ENCODE measurements around the gene RCBTB1.

Gene RCBTB1

GRCh38 chr13:49559006-49559405, 26.4 kb downstream of the RCBTB1 start:
- no peak for DNase-seq (ENCODE audit: low read depth in 2 of 2)

GRCh38 chr13:49554387-49554786, 31.0 kb downstream of the RCBTB1 start:
- DNase-seq (ENCODE audit: low read depth in 2 of 2) = no peak

GRCh38 chr13:49553888-49554287, 31.5 kb downstream of the RCBTB1 start:
- DNase-seq (ENCODE audit: low read depth in 2 of 2) = no peak

- no peak for DNase-seq (ENCODE audit: low read depth in 2 of 2)
These were observed 34.3 kb downstream of the RCBTB1 start for GRCh38 chr13:49550942-49551644.

GRCh38 chr13:49549289-49549688, 36.1 kb downstream of the RCBTB1 start:
- DNase-seq (ENCODE audit: low read depth in 2 of 2) = no peak

- DNase-seq (ENCODE audit: low read depth in 2 of 2) = no peak
These were observed 38.8 kb downstream of the RCBTB1 start for GRCh38 chr13:49546561-49546960.

GRCh38 chr13:49545661-49546060, 39.7 kb downstream of the RCBTB1 start:
- DNase-seq (ENCODE audit: low read depth in 2 of 2) = no peak

- DNase-seq (ENCODE audit: low read depth in 2 of 2) = no peak
These were observed 41.7 kb downstream of the RCBTB1 start for GRCh38 chr13:49543656-49544055.

GRCh38 chr13:49540552-49540951, 44.8 kb downstream of the RCBTB1 start:
- no peak for DNase-seq (ENCODE audit: low read depth in 2 of 2)

GRCh38 chr13:49539746-49540145, 45.6 kb downstream of the RCBTB1 start:
- DNase-seq (ENCODE audit: low read depth in 2 of 2) = no peak

GRCh38 chr13:49539313-49539712, 46.0 kb downstream of the RCBTB1 start:
- DNase-seq (ENCODE audit: low read depth in 2 of 2) = no peak

- DNase-seq (ENCODE audit: low read depth in 2 of 2) = no peak
These were observed 47.0 kb downstream of the RCBTB1 start for GRCh38 chr13:49538404-49538803.

GRCh38 chr13:49536144-49536873, 49.0 kb downstream of the RCBTB1 start:
- no peak for DNase-seq (ENCODE audit: low read depth in 2 of 2)

- no peak for DNase-seq (ENCODE audit: low read depth in 2 of 2)
These were observed 51.6 kb downstream of the RCBTB1 start for GRCh38 chr13:49533591-49534269.

- DNase-seq (ENCODE audit: low read depth in 2 of 2) = no peak
These were observed 52.3 kb downstream of the RCBTB1 start for GRCh38 chr13:49533011-49533410.

- DNase-seq (ENCODE audit: low read depth in 2 of 2) = no peak
These were observed 52.8 kb downstream of the RCBTB1 start for GRCh38 chr13:49532593-49532992.

GRCh38 chr13:49530457-49530856, 54.9 kb downstream of the RCBTB1 start:
- DNase-seq (ENCODE audit: low read depth in 2 of 2) = no peak

- DNase-seq (ENCODE audit: low read depth in 2 of 2) = no peak
These were observed 57.2 kb downstream of the RCBTB1 start for GRCh38 chr13:49528161-49528560.

GRCh38 chr13:49527123-49527522, 58.2 kb downstream of the RCBTB1 start:
- no peak for DNase-seq (ENCODE audit: low read depth in 2 of 2)

- no peak for DNase-seq (ENCODE audit: low read depth in 2 of 2)
These were observed 60.4 kb downstream of the RCBTB1 start for GRCh38 chr13:49524740-49525501.

- DNase-seq (ENCODE audit: low read depth in 2 of 2) = no peak
These were observed 64.1 kb downstream of the RCBTB1 start for GRCh38 chr13:49521224-49521623.

- no peak for DNase-seq (ENCODE audit: low read depth in 2 of 2)
These were observed 67.9 kb downstream of the RCBTB1 start for GRCh38 chr13:49517461-49517860.

Measured in stimulated activated CD4-positive, alpha-beta T cell treated with anti-CD3 and anti-CD28 coated beads, Interleukin-15, amount 100 ng/mL, for 48 hours (primary cell).